DOHH2 (cell line): ENCODE data around the gene ABI2.

Source experiments
- EZH2phosphoT487 ChIP-seq: fragments of 200-600 bp; sonication (generic); IDR thresholded peaks from 2 replicates; pipeline ENCODE4 v1.6.1; 2017; ENCODE audit warnings: borderline replicate concordance, mild to moderate bottlenecking, antibody characterized with exemption, low read length, moderate library complexity, mixed read lengths
- TF ChIP-seq, protein P1 (sequence below): fragments of 200-600 bp; sonication (generic); IDR thresholded peaks from one replicate; pipeline ENCODE4 v1.5.1; 2014; ENCODE audit warnings: antibody characterized with exemption, mild to moderate bottlenecking, low read depth, low read length; ENCODE audit not compliant: poor library complexity, severe bottlenecking

DNA sequence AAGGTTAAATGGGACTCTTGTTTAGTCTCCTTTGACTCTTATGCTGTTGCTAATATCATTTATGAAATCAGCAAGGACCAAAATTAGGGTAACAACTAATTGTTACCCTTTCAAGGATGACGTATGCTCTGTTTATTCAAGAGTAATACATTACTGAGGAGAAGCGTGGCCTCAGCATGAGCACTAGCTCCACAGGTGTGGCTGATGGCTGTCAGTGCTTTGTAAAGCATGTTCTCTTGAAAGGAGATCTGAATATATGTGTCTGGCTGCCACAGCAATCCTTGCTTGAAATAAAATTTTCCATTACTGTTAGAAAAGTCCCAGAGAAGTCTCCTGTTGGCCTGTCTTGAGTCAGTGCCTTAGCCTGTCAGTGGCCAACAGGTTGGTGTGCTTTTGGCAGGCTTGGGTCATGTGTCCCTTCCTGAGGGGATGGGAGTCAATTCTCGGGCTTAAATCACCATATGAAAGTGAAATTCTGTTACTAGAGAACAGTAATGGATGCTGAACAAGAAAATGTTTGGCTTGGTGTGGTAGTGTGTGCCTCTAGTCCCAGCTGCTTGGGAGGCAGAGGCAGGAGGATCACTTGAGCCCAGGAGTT is 32.7 kb downstream of the ABI2 start:
- TF ChIP-seq, protein P1, sequence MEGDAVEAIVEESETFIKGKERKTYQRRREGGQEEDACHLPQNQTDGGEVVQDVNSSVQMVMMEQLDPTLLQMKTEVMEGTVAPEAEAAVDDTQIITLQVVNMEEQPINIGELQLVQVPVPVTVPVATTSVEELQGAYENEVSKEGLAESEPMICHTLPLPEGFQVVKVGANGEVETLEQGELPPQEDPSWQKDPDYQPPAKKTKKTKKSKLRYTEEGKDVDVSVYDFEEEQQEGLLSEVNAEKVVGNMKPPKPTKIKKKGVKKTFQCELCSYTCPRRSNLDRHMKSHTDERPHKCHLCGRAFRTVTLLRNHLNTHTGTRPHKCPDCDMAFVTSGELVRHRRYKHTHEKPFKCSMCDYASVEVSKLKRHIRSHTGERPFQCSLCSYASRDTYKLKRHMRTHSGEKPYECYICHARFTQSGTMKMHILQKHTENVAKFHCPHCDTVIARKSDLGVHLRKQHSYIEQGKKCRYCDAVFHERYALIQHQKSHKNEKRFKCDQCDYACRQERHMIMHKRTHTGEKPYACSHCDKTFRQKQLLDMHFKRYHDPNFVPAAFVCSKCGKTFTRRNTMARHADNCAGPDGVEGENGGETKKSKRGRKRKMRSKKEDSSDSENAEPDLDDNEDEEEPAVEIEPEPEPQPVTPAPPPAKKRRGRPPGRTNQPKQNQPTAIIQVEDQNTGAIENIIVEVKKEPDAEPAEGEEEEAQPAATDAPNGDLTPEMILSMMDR: no peak
- TF ChIP-seq EZH2phosphoT487: no peak
